ENCODE results near the gene RAB8A. TPM values are rescaled to one million over a fixed set of nuclear protein-coding genes. Genes with fewer than 3 reads are reported as not detected.

The RAB8A gene
- total RNA-seq, 1 donor from 2014 or later: 39.2 TPM

GRCh38 chr19:16121141-16121540, 9.5 kb downstream of the RAB8A start:
- no peaks in the 10 kb centered on the region for H3K9me3 ChIP-seq (ENCODE audit: low read depth)
- H3K4me1 ChIP-seq: no peaks in the 10 kb centered on the region
- H3K4me3 Mint-ChIP-seq: no peak overlapping the region
- peaks cover 3% of the 10 kb centered on the region for H4K20me1 ChIP-seq (ENCODE audit: low read depth)
- H3K27me3 Mint-ChIP-seq (ENCODE audit: insufficient read depth, low read depth): no peaks in the 10 kb centered on the region
- H3K36me3 Mint-ChIP-seq: peaks cover 8% of the 10 kb centered on the region
- H3F3A ChIP-seq (ENCODE audit: low read depth): no peaks in the 10 kb centered on the region
- H3K36me3 ChIP-seq: no peaks in the 10 kb centered on the region
- H3K27ac Mint-ChIP-seq: no peak overlapping the region
- H3K4me2 ChIP-seq: no peak overlapping the region
- no peak overlapping the region for H3K27ac ChIP-seq
- TF ChIP-seq CTCF (IDR thresholded peaks at IDR 0.05) (no peak), EZH2 (IDR thresholded peaks at IDR 0.05) (no peak), EZH2phosphoT487 (IDR thresholded peaks at IDR 0.05) (no peak)
- no peak overlapping the region for H3K4me3 ChIP-seq
- peaks cover 12% of the 10 kb centered on the region for H3K79me2 ChIP-seq (ENCODE audit: low read depth)
- no peak overlapping the region for H2AFZ ChIP-seq (replicated peaks)
- no peak for DNase-seq (ENCODE audit: low spot score)
- H3K4me1 Mint-ChIP-seq: no peaks in the 10 kb centered on the region
- no peaks in the 10 kb centered on the region for H3K9me3 Mint-ChIP-seq
- H3K9ac ChIP-seq: no peak overlapping the region
- no peaks in the 10 kb centered on the region for H3K27me3 ChIP-seq

GRCh38 chr19:16121967-16122366, 10.3 kb downstream of the RAB8A start:
- no peak overlapping the region for H3K4me3 ChIP-seq
- H3K36me3 Mint-ChIP-seq: peaks cover 11% of the 10 kb centered on the region
- no peaks in the 10 kb centered on the region for H3K36me3 ChIP-seq
- no peak overlapping the region for H3K4me3 Mint-ChIP-seq
- H2AFZ ChIP-seq (replicated peaks): no peak overlapping the region
- no peaks in the 10 kb centered on the region for H3K27me3 Mint-ChIP-seq (ENCODE audit: insufficient read depth, low read depth)
- H3K79me2 ChIP-seq (ENCODE audit: low read depth): peaks cover 4% of the 10 kb centered on the region
- no peaks in the 10 kb centered on the region for H3K27me3 ChIP-seq
- no peak overlapping the region for H3K27ac Mint-ChIP-seq
- no peaks in the 10 kb centered on the region for H3K9me3 ChIP-seq (ENCODE audit: low read depth)
- no peaks in the 10 kb centered on the region for H3F3A ChIP-seq (ENCODE audit: low read depth)
- H3K9me3 Mint-ChIP-seq: no peaks in the 10 kb centered on the region
- no peaks in the 10 kb centered on the region for H3K4me1 Mint-ChIP-seq
- H3K4me1 ChIP-seq: no peaks in the 10 kb centered on the region
- no peak for TF ChIP-seq EZH2 (IDR thresholded peaks at IDR 0.05)
- no peak for TF ChIP-seq CTCF (IDR thresholded peaks at IDR 0.05)
- TF ChIP-seq EZH2phosphoT487 (IDR thresholded peaks at IDR 0.05): no peak
- H3K4me2 ChIP-seq: no peak overlapping the region
- H3K27ac ChIP-seq: no peak overlapping the region
- H4K20me1 ChIP-seq (ENCODE audit: low read depth): peaks cover 3% of the 10 kb centered on the region
- DNase-seq (ENCODE audit: low spot score): no peak
- no peak overlapping the region for H3K9ac ChIP-seq

DNA sequence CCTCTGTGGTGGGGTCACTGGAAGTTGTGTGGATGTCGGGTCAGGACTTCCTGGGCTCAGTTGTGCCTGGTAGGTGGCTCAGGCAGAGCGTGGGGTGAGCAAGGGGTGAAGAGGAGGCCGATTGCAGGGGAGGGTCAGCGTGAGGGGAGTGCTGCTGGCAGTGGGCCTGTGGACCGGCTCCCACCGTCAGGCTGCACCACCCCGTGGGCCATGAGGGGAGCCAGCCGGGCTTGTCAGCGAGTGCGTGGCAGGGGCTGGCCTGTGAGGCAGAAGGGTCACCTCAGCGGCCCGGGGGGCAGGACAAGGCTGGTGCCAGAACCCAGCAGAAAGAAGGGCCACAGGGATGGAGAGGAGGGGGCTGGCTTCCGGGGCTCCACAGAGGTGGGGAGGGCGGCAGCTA, 13.3 kb downstream of the RAB8A start:
- H3K4me3 ChIP-seq: no peak overlapping the region
- Mint-ChIP-seq H3K4me1 (no peaks in the 10 kb centered on the region), H3K4me3 (no peak overlapping the region), H3K27me3 (ENCODE audit: insufficient read depth, low read depth) (no peaks in the 10 kb centered on the region), H3K9me3 (no peaks in the 10 kb centered on the region), H3K27ac (no peak overlapping the region), H3K36me3 (peaks cover 18% of the 10 kb centered on the region)
- H3K9me3 ChIP-seq (ENCODE audit: low read depth): no peaks in the 10 kb centered on the region
- DNase-seq (ENCODE audit: low spot score): no peak
- H3K36me3 ChIP-seq: no peaks in the 10 kb centered on the region
- H3K9ac ChIP-seq: no peak overlapping the region
- H3F3A ChIP-seq (ENCODE audit: low read depth): no peaks in the 10 kb centered on the region
- H3K79me2 ChIP-seq (ENCODE audit: low read depth): no peaks in the 10 kb centered on the region
- H3K27me3 ChIP-seq: no peaks in the 10 kb centered on the region
- TF ChIP-seq EZH2phosphoT487 (IDR thresholded peaks at IDR 0.05): no peak
- no peak for TF ChIP-seq EZH2 (IDR thresholded peaks at IDR 0.05)
- no peak for TF ChIP-seq CTCF (IDR thresholded peaks at IDR 0.05)
- no peak overlapping the region for H3K4me2 ChIP-seq
- H2AFZ ChIP-seq (replicated peaks): no peak overlapping the region
- H3K27ac ChIP-seq: no peak overlapping the region
- no peaks in the 10 kb centered on the region for H4K20me1 ChIP-seq (ENCODE audit: low read depth)
- no peaks in the 10 kb centered on the region for H3K4me1 ChIP-seq
